HepG2 (cell line): Measurements from ENCODE around the gene DNAJB2. TPM values are rescaled to one million over a fixed set of nuclear protein-coding genes. Genes with fewer than 3 reads are reported as not detected.

Experiments used
- CSRNP2 ChIP-seq: sonication (generic); formaldehyde crosslinking; conservative IDR thresholded peaks from 2 replicates; pipeline ENCODE4 v1.8.0; 2022; ENCODE audit warnings: low read depth, missing genetic modification reagents
- E2F1 ChIP-seq: sonication (generic); formaldehyde crosslinking; IDR thresholded peaks from 2 replicates; pipeline ENCODE4 v1.5.0; 2020; ENCODE audit warnings: missing genetic modification reagents
- ETV5 ChIP-seq: IDR thresholded peaks from 2 replicates; pipeline ENCODE4 v1.6.1; 2018; ENCODE audit warnings: missing biosample characterization, missing genetic modification reagents, inconsistent platforms, borderline replicate concordance
- FOXA1 ChIP-seq, 2 experiments: fragments of 450-650 bp in 1 of 2; sonication (generic) in 1 of 2; formaldehyde crosslinking in 1 of 2; IDR thresholded peaks; 2 replicates each; pipeline versions ENCODE4 v1.4.0 to v1.6.1; 2016 to 2020; ENCODE audit warnings: missing genetic modification reagents in 1 of 2
- GMEB1 ChIP-seq: sonication (generic); formaldehyde crosslinking; IDR thresholded peaks from 2 replicates; pipeline ENCODE4 v1.5.1; 2020; ENCODE audit warnings: missing genetic modification reagents, mild to moderate bottlenecking, borderline replicate concordance
- HOXD1 ChIP-seq: sonication (generic); formaldehyde crosslinking; IDR thresholded peaks from 2 replicates; pipeline ENCODE4 v1.5.0; 2020; ENCODE audit warnings: missing genetic modification reagents
- IRF1 ChIP-seq: sonication (generic); formaldehyde crosslinking; IDR thresholded peaks from 2 replicates; pipeline ENCODE4 v1.4.0; 2020; ENCODE audit warnings: low read depth, mild to moderate bottlenecking, missing genetic modification reagents
- MEIS1 ChIP-seq: sonication (generic); formaldehyde crosslinking; IDR thresholded peaks from 2 replicates; pipeline ENCODE4 v1.9.0; 2021; ENCODE audit warnings: mild to moderate bottlenecking, missing genetic modification reagents, moderate library complexity, borderline replicate concordance
- MXI1 ChIP-seq: IDR thresholded peaks from 3 replicates; pipeline ENCODE4 v1.6.1; 2012; ENCODE audit warnings: low read depth, low read length, inconsistent platforms, borderline replicate concordance
- NFE2 ChIP-seq: sonication (generic); formaldehyde crosslinking; IDR thresholded peaks from 2 replicates; pipeline ENCODE4 v1.4.0; 2020; ENCODE audit warnings: missing genetic modification reagents
- ZBTB3 ChIP-seq: sonication (generic); formaldehyde crosslinking; IDR thresholded peaks from 2 replicates; pipeline ENCODE4 v1.4.0; 2020; ENCODE audit warnings: low read depth, mild to moderate bottlenecking, moderate library complexity, missing genetic modification reagents, borderline replicate concordance
- ZNF124 ChIP-seq: sonication (generic); formaldehyde crosslinking; IDR thresholded peaks from 2 replicates; pipeline ENCODE4 v1.4.0; 2020; ENCODE audit warnings: missing genetic modification reagents
- ZNF207 ChIP-seq: fragments of 450-650 bp; IDR thresholded peaks from 2 replicates; pipeline ENCODE4 v1.6.1; 2016; ENCODE audit warnings: antibody characterized with exemption, borderline replicate concordance
- ZNF598 ChIP-seq: sonication (generic); formaldehyde crosslinking; IDR thresholded peaks from 2 replicates; pipeline ENCODE4 v1.5.1; 2020; ENCODE audit warnings: mild to moderate bottlenecking, missing genetic modification reagents, borderline replicate concordance
- ZNF790 ChIP-seq: sonication (generic); formaldehyde crosslinking; IDR thresholded peaks from 2 replicates; pipeline ENCODE4 v1.8.0; 2022; ENCODE audit warnings: missing genetic modification reagents, mild to moderate bottlenecking, borderline replicate concordance
- ZNF792 ChIP-seq: IDR thresholded peaks from 2 replicates; pipeline ENCODE4 v1.6.1; 2016
- polyA plus RNA-seq, 8 experiments: library from polyadenylated mRNA; depleted of rRNA in 3 of 8; stranded (reverse) in 7 of 8; unstranded in 1 of 8; fragments of >200 nt; fragmentation: Illumina TruSeq in 4 of 8; extraction: Trizol in 4 of 8; gene quantifications; 2 replicates each; pipeline versions ENCODE4 v1.2.1 to v1.2.3, GENCODE V29; 2011 to 2016; ENCODE audit warnings: low read depth in 4 of 8, missing spikeins in 1 of 8, mixed read lengths in 1 of 8; ENCODE audit not compliant: insufficient read depth in 1 of 8
- total RNA-seq, 5 experiments: library from RNA; depleted of rRNA; stranded (reverse); fragments of >200 nt; fragmentation: Illumina TruSeq; extraction: Trizol; gene quantifications; 2 replicates each; pipeline ENCODE4 v1.2.3, GENCODE V29; 2016; ENCODE audit warnings: low read depth in 1 of 5

DNAJB2 gene
- total and polyA plus RNA-seq, 2 of the 13 experiments (the other 11 are each of a cell fraction or from before 2014, with no cell fraction given), result 21.3 to 31.1 TPM

GRCh38 chr2:219294356-219295351 lies 15.5 kb downstream of the DNAJB2 start (continued):
- peak; percentile 81; the same call in 1 of the 2 replicates for TF ChIP-seq GMEB1
- peak; percentile 87; the same call in 2 of the 3 replicates for TF ChIP-seq MXI1
- TF ChIP-seq ZNF792, result peak; percentile 86; the same call in 1 of the 2 replicates
- TF ChIP-seq NFE2 (CRISPR knock-in tag), result no peak
- no peak for TF ChIP-seq ZNF207
- 0 out of 2 replicates have a peak, but pooled peaks have one; percentile 60 for TF ChIP-seq IRF1
- peak; percentile 92 for TF ChIP-seq ETV5
- no peak; the same call in 1 of the 2 replicates for TF ChIP-seq HOXD1
- peak; percentile 69; the same call in 1 of the 2 replicates for TF ChIP-seq MEIS1 (CRISPR knock-in tag)
- TF ChIP-seq FOXA1 (IDR thresholded peaks at IDR 0.05), result 0 out of 2 replicates have a peak, but pooled peaks have one; percentile 20
- TF ChIP-seq FOXA1 (CRISPR knock-in tag; IDR thresholded peaks at IDR 0.05), result peak; percentile 36; the same call in 1 of the 2 replicates
- no peak for TF ChIP-seq E2F1 (CRISPR knock-in tag)
- TF ChIP-seq ZNF790 (CRISPR knock-in tag), result peak; percentile 87; the same call in 1 of the 2 replicates
- peak; percentile 82 for TF ChIP-seq ZNF124 (CRISPR knock-in tag)
- no peak for TF ChIP-seq ZBTB3 (CRISPR knock-in tag)
- TF ChIP-seq ZNF598, result 0 out of 2 replicates have a peak, but pooled peaks have one; percentile 40
- no peak for TF ChIP-seq CSRNP2 (CRISPR knock-in tag)
